Neuronal stem cell (in vitro differentiated cells): Measurements from ENCODE around the gene CD3E.
A peak's percentile ranks its signal among the peaks of the same experiment; 100 is the strongest.

Source experiments
- DNase-seq: peaks from one replicate; pipeline ENCODE4 v3.0.0-alpha.2; 2013; ENCODE audit warnings: low spot score
- H2AFZ ChIP-seq: one replicate; pipeline ENCODE4 v1.6.1; 2013; ENCODE audit warnings: mild to moderate bottlenecking, low read length, inconsistent platforms
- H2AK5ac ChIP-seq: 2 replicates; pipeline ENCODE4 v1.6.1; 2013; ENCODE audit warnings: low read depth, mild to moderate bottlenecking, inconsistent platforms, low read length, moderate library complexity, mixed read lengths
- H2BK120ac ChIP-seq: 2 replicates; pipeline ENCODE4 v1.6.1; 2013; ENCODE audit warnings: low read depth, mild to moderate bottlenecking, inconsistent platforms, low read length, moderate library complexity, mixed read lengths
- H2BK12ac ChIP-seq: one replicate; pipeline ENCODE4 v1.6.1; 2013; ENCODE audit warnings: low read length, inconsistent platforms
- H2BK15ac ChIP-seq: 2 replicates; pipeline ENCODE4 v1.6.1; 2013; ENCODE audit warnings: mild to moderate bottlenecking, low read length, inconsistent platforms, mixed read lengths
- H2BK5ac ChIP-seq: one replicate; pipeline ENCODE4 v1.6.1; 2013; ENCODE audit warnings: inconsistent platforms, mild to moderate bottlenecking, low read length, moderate library complexity
- H3K14ac ChIP-seq: one replicate; pipeline ENCODE4 v1.6.1; 2013; ENCODE audit warnings: low read length, inconsistent platforms
- H3K18ac ChIP-seq: 2 replicates; pipeline ENCODE4 v1.6.1; 2013; ENCODE audit warnings: low read length, inconsistent platforms
- H3K23ac ChIP-seq: 2 replicates; pipeline ENCODE4 v1.6.1; 2013; ENCODE audit warnings: low read depth, mild to moderate bottlenecking, mixed read lengths, low read length, inconsistent platforms; ENCODE audit not compliant: poor library complexity
- H3K27ac ChIP-seq: replicated peaks from 3 replicates; pipeline ENCODE4 v1.5.1; 2013; ENCODE audit warnings: low read length, inconsistent platforms
- H3K27me3 ChIP-seq, 3 experiments: 2 replicates each; pipeline ENCODE4 v1.6.1; 2013; ENCODE audit warnings: low read length in 3 of 3, mild to moderate bottlenecking in 2 of 3, inconsistent platforms in 1 of 3, low read depth in 1 of 3, mixed read lengths in 1 of 3, moderate library complexity in 1 of 3; ENCODE audit not compliant: control insufficient read depth in 3 of 3, insufficient read depth in 3 of 3
- H3K36me3 ChIP-seq, 2 donors: replicated peaks in 1 of 2; 2 replicates each; pipeline ENCODE4 v1.6.1; 2013; ENCODE audit warnings: low read length in 2 of 2; ENCODE audit not compliant: control insufficient read depth in 2 of 2, insufficient read depth in 2 of 2
- H3K4ac ChIP-seq: 2 replicates; pipeline ENCODE4 v1.6.1; 2013; ENCODE audit warnings: inconsistent platforms, mild to moderate bottlenecking, low read length, moderate library complexity
- H3K4me1 ChIP-seq, 2 donors: 1 replicate in 1 of 2; 2 replicates in 1 of 2; pipeline ENCODE4 v1.6.1; 2013; ENCODE audit warnings: low read length in 2 of 2, low read depth in 1 of 2; ENCODE audit not compliant: control insufficient read depth in 2 of 2, insufficient read depth in 1 of 2
- H3K4me2 ChIP-seq: one replicate; pipeline ENCODE4 v1.6.1; 2013; ENCODE audit warnings: mild to moderate bottlenecking, low read length, inconsistent platforms; ENCODE audit not compliant: insufficient read depth, poor library complexity, severe bottlenecking
- H3K4me3 ChIP-seq, 2 donors: 2 replicates each; pipeline ENCODE4 v1.5.1; 2013; ENCODE audit warnings: low read length in 2 of 2, mild to moderate bottlenecking in 2 of 2, inconsistent platforms in 1 of 2, moderate library complexity in 1 of 2
- H3K79me1 ChIP-seq: one replicate; pipeline ENCODE4 v1.6.1; 2013; ENCODE audit warnings: low read depth, mild to moderate bottlenecking, inconsistent platforms, low read length, moderate library complexity
- H3K9ac ChIP-seq: one replicate; pipeline ENCODE4 v1.6.1; 2013; ENCODE audit warnings: mild to moderate bottlenecking, low read depth, low read length, inconsistent platforms; ENCODE audit not compliant: poor library complexity
- H3K9me3 ChIP-seq, 2 donors: replicated peaks in 1 of 2; 2 replicates each; pipeline versions ENCODE3 to v1.6.1; 2013; ENCODE audit warnings: low read length in 2 of 2, mild to moderate bottlenecking in 2 of 2, inconsistent platforms in 1 of 2, low read depth in 1 of 2, mixed read lengths in 1 of 2, moderate library complexity in 1 of 2; ENCODE audit not compliant: control insufficient read depth in 2 of 2, insufficient read depth in 1 of 2
- H4K8ac ChIP-seq: one replicate; pipeline ENCODE4 v1.6.1; 2013; ENCODE audit warnings: low read depth, mild to moderate bottlenecking, inconsistent platforms, low read length, moderate library complexity
- H4K91ac ChIP-seq: one replicate; pipeline ENCODE4 v1.6.1; 2013; ENCODE audit warnings: low read length, low read depth, mild to moderate bottlenecking, inconsistent platforms; ENCODE audit not compliant: poor library complexity
- WGBS, 2 donors: extraction: QIAGEN DNeasy Blood & Tissue Kit; methylation state at CpG; one replicate each; pipeline ENCODE4 v1.1.7; 2013; ENCODE audit warnings: missing lambda C conversion rate in 2 of 2, mixed read lengths in 1 of 2; ENCODE audit not compliant: insufficient read length in 2 of 2, insufficient replicate concordance in 1 of 2; ENCODE audit errors: extremely low coverage in 2 of 2; 5-methylcytosine and 5-hydroxymethylcytosine counted together

Gene CD3E

DNA sequence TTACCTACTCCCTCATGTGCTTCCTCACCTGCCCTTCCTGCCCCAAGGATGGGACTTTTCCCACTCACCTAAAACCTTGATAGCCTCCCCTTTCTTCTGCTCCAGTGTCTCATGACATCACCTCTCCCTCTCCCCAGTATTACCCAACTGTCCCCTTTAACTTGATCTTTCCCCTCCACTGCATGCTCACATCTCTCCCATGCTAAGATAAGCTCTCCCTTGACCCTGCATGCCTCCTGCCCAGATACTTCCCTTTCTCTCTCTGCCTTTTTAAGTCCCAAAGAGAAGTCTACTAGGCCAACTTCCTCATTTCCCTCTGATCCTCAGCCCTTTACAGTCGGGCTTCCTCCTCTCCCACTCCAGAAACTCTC is 14.8 kb downstream of the CD3E start:
- no peaks in the 10 kb centered on the region for H3K79me1 ChIP-seq

DNA sequence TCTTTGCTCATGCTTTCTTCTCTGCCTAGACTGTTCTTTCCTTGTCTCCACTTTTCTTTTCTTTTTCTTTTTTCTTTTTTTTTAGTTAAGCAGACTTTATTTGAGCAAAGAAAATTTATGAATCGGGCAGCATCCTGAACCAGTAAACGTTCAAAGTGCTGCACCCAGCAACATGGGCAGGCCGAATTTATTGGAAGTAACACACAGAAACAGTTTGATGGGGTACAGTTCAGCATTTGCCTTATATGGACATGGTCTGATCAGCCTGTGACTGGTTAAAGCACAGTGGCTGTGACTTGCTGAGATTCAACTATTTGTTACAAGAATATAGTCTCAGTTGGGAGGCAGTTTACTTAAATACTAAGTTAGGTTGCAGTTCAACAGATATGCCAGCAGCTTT is 16.0 kb downstream of the CD3E start:
- no peak overlapping the region for H2BK12ac ChIP-seq
- H2BK5ac ChIP-seq, result no peak overlapping the region
- H2AFZ ChIP-seq, result no peak overlapping the region
- DNase-seq, result no peak
- H3K4ac ChIP-seq, result no peak overlapping the region
- no peak overlapping the region for H3K23ac ChIP-seq
- H2BK15ac ChIP-seq, result no peak overlapping the region
- no peaks in the 10 kb centered on the region for H3K36me3 ChIP-seq
- H3K27me3 ChIP-seq, result peaks cover 0 to 11% (median 0%) of the 10 kb centered on the region in 3 experiments
- no peak overlapping the region for H4K8ac ChIP-seq
- peaks cover 0 to 11% of the 10 kb centered on the region in 2 donors for H3K4me1 ChIP-seq
- no peak overlapping the region for H2AK5ac ChIP-seq
- no peak overlapping the region for H3K18ac ChIP-seq
- H3K9me3 ChIP-seq, result peaks cover 0 to 4% of the 10 kb centered on the region in 2 donors
- H3K9ac ChIP-seq, result no peak overlapping the region
- no CpG with 5 or more reads among the region's 3 CpGs for WGBS, 2 donors
- no peak overlapping the region for H4K91ac ChIP-seq
- no peak overlapping the region for H3K4me2 ChIP-seq
- H3K27ac ChIP-seq, result no peak overlapping the region
- H3K14ac ChIP-seq, result no peak overlapping the region
- no peak overlapping the region for H3K4me3 ChIP-seq
- H2BK120ac ChIP-seq, result no peak overlapping the region
- H3K79me1 ChIP-seq, result no peaks in the 10 kb centered on the region

More for the DNA sequence above, 14.8 kb downstream of the CD3E start:
- no peak overlapping the region for H3K14ac ChIP-seq
- no peak overlapping the region for H2BK5ac ChIP-seq
- no peak overlapping the region for H3K4me2 ChIP-seq
- H2BK15ac ChIP-seq, result no peak overlapping the region
- H3K27ac ChIP-seq, result no peak overlapping the region
- DNase-seq, result no peak
- no peak overlapping the region for H3K4ac ChIP-seq
- H3K23ac ChIP-seq, result no peak overlapping the region
- no peak overlapping the region for H2AK5ac ChIP-seq
- no peak overlapping the region for H2BK12ac ChIP-seq
- no peak overlapping the region for H4K8ac ChIP-seq
- no peak overlapping the region for H3K9ac ChIP-seq
- peaks cover 0 to 11% (median 0%) of the 10 kb centered on the region in 3 experiments for H3K27me3 ChIP-seq
- no peak overlapping the region for H3K4me3 ChIP-seq
- H3K18ac ChIP-seq, result no peak overlapping the region
- no peak overlapping the region for H2BK120ac ChIP-seq
- H4K91ac ChIP-seq, result no peak overlapping the region
- peaks cover 0 to 18% of the 10 kb centered on the region in 2 donors for H3K4me1 ChIP-seq
- peaks cover 0 to 4% of the 10 kb centered on the region in 2 donors for H3K9me3 ChIP-seq
- no CpG with 5 or more reads among the region's 1 CpG for WGBS, 2 donors
- no peaks in the 10 kb centered on the region for H3K36me3 ChIP-seq
- H2AFZ ChIP-seq, result no peak overlapping the region

DNA sequence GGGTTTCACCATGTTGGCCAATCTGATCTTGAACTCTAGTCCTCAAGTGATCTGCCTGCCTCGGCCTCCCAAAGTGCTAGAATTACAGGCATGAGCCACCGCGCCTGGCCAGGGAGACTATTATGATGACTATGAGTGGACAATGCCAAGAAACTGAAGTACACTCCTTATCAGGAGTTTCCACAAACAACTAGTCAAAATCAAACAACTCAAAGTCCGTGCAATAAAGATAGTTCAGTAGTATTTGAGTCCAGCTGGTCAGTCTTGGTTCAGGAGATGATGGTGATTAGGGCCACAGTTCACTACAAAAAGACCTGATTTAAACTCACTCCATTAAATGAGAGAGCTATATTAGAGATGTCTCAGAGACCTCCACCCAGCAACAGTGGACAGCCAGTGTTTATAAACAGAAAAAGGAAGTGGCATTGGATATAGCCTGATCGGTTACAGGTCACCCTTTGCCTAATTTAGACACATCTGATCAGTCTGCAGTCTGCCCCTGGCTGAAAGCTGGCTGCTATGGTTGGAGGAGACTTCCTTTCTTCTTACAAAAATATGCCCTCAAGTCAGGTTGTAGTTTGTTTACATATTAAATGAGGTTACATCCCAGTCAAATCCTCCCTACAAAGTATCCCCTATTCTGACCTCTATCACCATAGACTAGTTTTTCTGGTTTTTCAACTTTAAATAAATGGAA is 17.0 kb downstream of the CD3E start:
- Histone ChIP-seq H3K27me3 (peaks cover 0 to 9% (median 0%) of the 10 kb centered on the region in 3 experiments), H3K4me3 (no peak overlapping the region), H3K14ac (no peak overlapping the region), H3K9ac (no peak overlapping the region), H2BK15ac (no peak overlapping the region), H3K18ac (no peak overlapping the region), H2AK5ac (no peak overlapping the region), H2AFZ (no peak overlapping the region), H3K23ac (no peak overlapping the region), H3K9me3 (peaks cover 0 to 4% of the 10 kb centered on the region in 2 donors), H3K4ac (no peak overlapping the region), H3K27ac (no peak overlapping the region), H2BK5ac (no peak overlapping the region), H2BK120ac (no peak overlapping the region), H4K91ac (no peak overlapping the region), H3K79me1 (no peaks in the 10 kb centered on the region), H3K36me3 (no peaks in the 10 kb centered on the region), H2BK12ac (no peak overlapping the region), H3K4me2 (no peak overlapping the region), H4K8ac (no peak overlapping the region), H3K4me1 (peaks cover 0 to 4% of the 10 kb centered on the region in 2 donors)
- no peak for DNase-seq
- no CpG with 5 or more reads among the region's 5 CpGs for WGBS, 2 donors

DNA sequence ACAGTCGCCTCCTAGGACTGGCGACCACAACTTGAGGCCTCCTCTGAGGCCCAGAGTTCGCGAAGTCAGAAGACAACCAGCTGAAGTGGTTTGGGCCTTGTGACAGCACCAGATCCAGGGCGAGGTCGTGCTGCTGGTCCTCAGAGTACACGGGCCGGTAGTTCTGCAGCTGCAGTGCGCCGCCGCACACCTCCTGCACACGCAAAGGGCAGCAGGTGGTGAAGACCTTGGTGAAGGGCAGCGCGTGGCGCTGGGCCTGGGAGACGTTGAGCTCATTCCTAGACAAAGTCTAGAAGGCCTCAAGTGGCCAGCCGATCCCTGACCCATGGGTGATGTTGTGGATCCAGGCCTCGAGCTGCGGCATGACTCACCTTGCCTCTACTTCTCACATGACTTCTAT is 18.2 kb downstream of the CD3E start:
- Histone ChIP-seq H2BK15ac (no peak overlapping the region), H3K27me3 (peaks cover 0 to 9% (median 0%) of the 10 kb centered on the region in 3 experiments), H3K36me3 (no peaks in the 10 kb centered on the region), H2AK5ac (no peak overlapping the region), H3K23ac (no peak overlapping the region), H4K8ac (no peak overlapping the region), H3K4me1 (no peaks in the 10 kb centered on the region), H3K27ac (no peak overlapping the region), H4K91ac (no peak overlapping the region), H3K4me2 (no peak overlapping the region), H3K9me3 (peaks cover 0 to 1% of the 10 kb centered on the region in 2 donors), H2BK12ac (no peak overlapping the region), H2BK120ac (no peak overlapping the region), H3K9ac (peak overlapping the region; percentile 34), H3K14ac (no peak overlapping the region), H3K79me1 (no peaks in the 10 kb centered on the region), H2AFZ (no peak overlapping the region), H2BK5ac (no peak overlapping the region), H3K18ac (peak overlapping the region; percentile 45), H3K4me3 (no peak overlapping the region), H3K4ac (no peak overlapping the region)
- WGBS, 2 donors, result no CpG with 5 or more reads among the region's 19 CpGs
- no peak for DNase-seq
